Kidney epithelial cell (primary cell): ENCODE measurements around the gene HSPH1. TPM values are rescaled to one million over a fixed set of nuclear protein-coding genes. Genes with fewer than 3 reads are reported as not detected.

ENCODE experiments used
- DNase-seq: peaks from one replicate; pipeline ENCODE4 v3.0.0-alpha.2; 2010; ENCODE audit warnings: low read depth
- H3K27me3 ChIP-seq: 2 replicates; pipeline ENCODE4 v1.6.0; 2011; ENCODE audit warnings: low read length; ENCODE audit not compliant: control insufficient read depth, insufficient read depth
- H3K36me3 ChIP-seq: 2 replicates; pipeline ENCODE4 v1.5.1; 2011; ENCODE audit warnings: low read length; ENCODE audit not compliant: control insufficient read depth, insufficient read depth
- H3K4me3 ChIP-seq: 2 replicates; pipeline ENCODE4 v1.5.1; 2011; ENCODE audit warnings: low read depth, mild to moderate bottlenecking, control low read depth, low read length
- CTCF ChIP-seq: IDR thresholded peaks from 2 replicates; pipeline ENCODE4 v1.5.1; 2011; ENCODE audit warnings: mild to moderate bottlenecking, moderate library complexity, low read length, control low read depth, inconsistent platforms; ENCODE audit not compliant: insufficient read depth, poor library complexity, severe bottlenecking
- total RNA-seq: library from RNA; depleted of rRNA; stranded (reverse); fragments of >200 nt; gene quantifications from 2 replicates; pipeline ENCODE4 v1.2.3, GENCODE V29; 2015

Gene HSPH1
- total RNA-seq: 51.4 and 52.3 TPM in 2 replicates

GRCh38 chr13:31161557-31162150, at the start of gene HSPH1:
Gene HSPH1, minus strand, starts transcription at chr13:31161904. Its CDS starts 322 bp downstream, at chr13:31161582.
- DNase-seq: peak; percentile 88
- no peaks in the 10 kb centered on the region for H3K36me3 ChIP-seq
- peak within 1 kb of the TSS; percentile 84 for H3K4me3 ChIP-seq
- peak; percentile 23 for TF ChIP-seq CTCF
- no peaks in the 10 kb centered on the region for H3K27me3 ChIP-seq

- no peak for TF ChIP-seq CTCF
- Histone ChIP-seq H3K36me3 (no peaks in the 10 kb centered on the region), H3K27me3 (no peaks in the 10 kb centered on the region)
Measured at GRCh38 chr13:31209841-31210210, 48.1 kb upstream of the HSPH1 start.

GRCh38 chr13:31209172-31209840, 47.6 kb upstream of the HSPH1 start:
- Histone ChIP-seq H3K36me3 (no peaks in the 10 kb centered on the region), H3K4me3 (no peak overlapping the region), H3K27me3 (no peaks in the 10 kb centered on the region)
- no peak for TF ChIP-seq CTCF
- no peak for DNase-seq

More at GRCh38 chr13:31209841-31210210, 48.1 kb upstream of the HSPH1 start:
- DNase-seq: no peak
- H3K4me3 ChIP-seq: no peak overlapping the region

GRCh38 chr13:31208559-31209122, 46.9 kb upstream of the HSPH1 start:
- no peak overlapping the region for H3K4me3 ChIP-seq
- TF ChIP-seq CTCF: no peak
- no peak for DNase-seq
- H3K27me3 ChIP-seq: no peaks in the 10 kb centered on the region
- no peaks in the 10 kb centered on the region for H3K36me3 ChIP-seq

DNA sequence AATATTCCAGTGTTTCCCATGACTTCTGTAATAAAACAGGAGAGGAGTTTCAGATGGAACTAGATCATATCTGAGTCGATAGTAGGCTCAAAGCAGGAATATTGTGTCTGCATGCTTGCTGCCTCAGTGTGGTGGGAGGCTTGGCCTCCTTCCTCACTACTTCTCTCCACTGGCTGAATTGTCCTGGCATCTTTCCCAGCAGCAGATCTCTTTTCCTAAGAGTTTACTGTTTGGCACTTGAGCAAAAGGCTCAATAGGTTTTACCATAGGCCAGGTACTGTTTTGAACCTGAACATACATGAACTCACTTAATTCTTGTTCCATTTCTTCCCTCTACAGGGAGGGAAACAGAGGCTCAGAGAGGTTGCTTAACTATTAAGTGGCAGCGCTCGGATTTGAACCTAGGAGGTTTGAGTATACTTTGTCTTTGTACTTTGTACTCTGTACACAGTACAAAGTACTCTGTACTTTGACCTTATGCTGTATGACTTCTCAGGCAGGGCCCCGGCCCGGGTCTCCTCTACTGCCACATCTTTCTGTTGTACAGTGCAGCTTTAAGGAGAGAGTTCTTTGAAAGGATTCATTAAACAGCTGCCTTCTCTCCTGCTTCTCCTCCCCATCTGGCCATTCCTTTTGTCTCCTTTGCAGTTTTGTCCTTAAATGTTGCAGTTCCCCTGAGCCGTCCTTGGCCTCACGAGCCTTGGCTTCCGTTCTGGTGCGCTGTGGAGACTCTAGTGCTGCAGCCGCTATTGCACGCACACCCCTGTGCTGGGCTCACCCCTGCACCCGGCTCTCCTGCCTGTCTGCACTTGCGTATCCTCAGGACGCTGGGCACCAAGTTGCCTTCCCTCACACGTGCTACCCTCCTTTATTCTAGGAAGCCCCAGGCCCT, 46.2 kb upstream of the HSPH1 start:
- Histone ChIP-seq H3K36me3 (no peaks in the 10 kb centered on the region), H3K27me3 (no peaks in the 10 kb centered on the region), H3K4me3 (no peak overlapping the region)
- DNase-seq: no peak
- TF ChIP-seq CTCF: no peak
